SK-N-SH (cell line): ENCODE measurements around the gene TRPC4. TPM values are rescaled to one million over a fixed set of nuclear protein-coding genes. Genes with fewer than 3 reads are reported as not detected.

Experiments
- CTCF ChIA-PET: fragments of 300-600, 350-600 bp; formaldehyde crosslinking; extraction: SDS; loops from one replicate; lab custom pipeline; 2021; lab: Yijun Ruan, JAX
- POLR2A ChIA-PET: fragments of 350-600 bp; sonication (Branson Sonifier 250); formaldehyde crosslinking; extraction: SDS; loops from one replicate; lab custom pipeline; 2020; ENCODE audit warnings: antibody characterized with exemption, inconsistent platforms; lab: Yijun Ruan, JAX
- DNase-seq: peaks from one replicate; pipeline ENCODE4 v3.0.0; 2012
- H2AFZ ChIP-seq: fragments of 200-600 bp; sonication (generic); 2 replicates; pipeline ENCODE4 v1.8.1; 2016; ENCODE audit warnings: antibody characterized with exemption, mild to moderate bottlenecking, low read depth
- H3F3A ChIP-seq: fragments of 200-600 bp; sonication (generic); replicated peaks from 2 replicates; pipeline ENCODE3; 2016; ENCODE audit warnings: antibody characterized with exemption, mild to moderate bottlenecking; ENCODE audit not compliant: insufficient read depth
- H3K27ac ChIP-seq, 2 experiments: fragments of 200-500 bp in 1 of 2; fragments of 200-600 bp in 1 of 2; sonication (Bioruptor generic) in 1 of 2; sonication (generic), shearing (Covaris generic) in 1 of 2; 2 replicates each; pipeline versions ENCODE4 v1.5.1 to v1.6.1; 2014 to 2016; ENCODE audit warnings: low read depth in 2 of 2, inconsistent platforms in 1 of 2, low read length in 1 of 2, mild to moderate bottlenecking in 1 of 2, mixed read lengths in 1 of 2
- H3K27me3 ChIP-seq: fragments of 200-600 bp; sonication (generic), shearing (Covaris generic); 2 replicates; pipeline ENCODE4 v1.6.1; 2016; ENCODE audit warnings: mixed run types; ENCODE audit not compliant: insufficient read depth
- H3K36me3 ChIP-seq, 2 experiments: fragments of 200-500 bp in 1 of 2; fragments of 200-600 bp in 1 of 2; sonication (Bioruptor generic) in 1 of 2; sonication (generic) in 1 of 2; replicated peaks in 1 of 2; 2 replicates each; pipeline versions ENCODE3 to v1.5.1; 2014 to 2016; ENCODE audit warnings: low read length in 1 of 2, mild to moderate bottlenecking in 1 of 2; ENCODE audit not compliant: insufficient read depth in 2 of 2, control insufficient read depth in 1 of 2
- H3K4me1 ChIP-seq, 2 experiments: fragments of 200-500 bp in 1 of 2; fragments of 200-600 bp in 1 of 2; sonication (Bioruptor generic) in 1 of 2; sonication (generic), shearing (Covaris generic) in 1 of 2; 2 replicates each; pipeline versions ENCODE4 v1.5.1 to v1.6.1; 2014 to 2016; ENCODE audit warnings: low read depth in 1 of 2, low read length in 1 of 2, mixed run types in 1 of 2; ENCODE audit not compliant: insufficient read depth in 2 of 2, control insufficient read depth in 1 of 2
- H3K4me2 ChIP-seq: fragments of 200-600 bp; sonication (generic), shearing (Covaris generic); 2 replicates; pipeline ENCODE4 v1.6.1; 2017; ENCODE audit warnings: mixed run types
- H3K4me3 ChIP-seq, 2 experiments: fragments of 200-500 bp in 1 of 2; fragments of 200-600 bp in 1 of 2; sonication (Bioruptor generic) in 1 of 2; sonication (generic), shearing (Covaris generic) in 1 of 2; 2 replicates each; pipeline versions ENCODE4 v1.5.1 to v1.8.1; 2014 to 2016; ENCODE audit warnings: low read depth in 2 of 2, inconsistent platforms in 1 of 2, low read length in 1 of 2, mild to moderate bottlenecking in 1 of 2, mixed read lengths in 1 of 2, moderate library complexity in 1 of 2
- H3K79me2 ChIP-seq: fragments of 200-600 bp; sonication (generic); 2 replicates; pipeline ENCODE4 v1.8.1; 2017; ENCODE audit warnings: mild to moderate bottlenecking; ENCODE audit not compliant: insufficient read depth
- H3K9ac ChIP-seq: fragments of 200-600 bp; sonication (generic); 2 replicates; pipeline ENCODE4 v1.6.1; 2017; ENCODE audit warnings: mixed run types
- H3K9me2 ChIP-seq: fragments of 200-600 bp; sonication (generic); 2 replicates; pipeline ENCODE4 v1.6.1; 2017; ENCODE audit warnings: mixed run types
- H3K9me3 ChIP-seq: fragments of 200-600 bp; sonication (generic); 2 replicates; pipeline ENCODE4 v1.6.1; 2017; ENCODE audit warnings: mixed run types, mild to moderate bottlenecking, moderate library complexity
- H4K20me1 ChIP-seq: fragments of 200-600 bp; sonication (generic); 2 replicates; pipeline ENCODE4 v1.6.1; 2017; ENCODE audit warnings: mild to moderate bottlenecking, mixed run types; ENCODE audit not compliant: insufficient read depth
- ELF1 ChIP-seq: IDR thresholded peaks from 2 replicates; pipeline ENCODE4 v1.4.0; 2012
- EZH2phosphoT487 ChIP-seq: fragments of 200-600 bp; sonication (generic); IDR thresholded peaks from 2 replicates; pipeline ENCODE4 v1.6.1; 2017; ENCODE audit warnings: low read depth, mixed run types, mild to moderate bottlenecking, antibody characterized with exemption, moderate library complexity, borderline replicate concordance
- FOSL2 ChIP-seq: IDR thresholded peaks from 2 replicates; pipeline ENCODE4 v1.4.0; 2012; ENCODE audit warnings: low read depth, mild to moderate bottlenecking, moderate library complexity, borderline replicate concordance
- FOXJ3 ChIP-seq: sonication (generic); formaldehyde crosslinking; IDR thresholded peaks from 2 replicates; pipeline ENCODE4 v1.5.1; 2020; ENCODE audit warnings: mild to moderate bottlenecking, missing genetic modification reagents
- FOXM1 ChIP-seq: IDR thresholded peaks from 2 replicates; pipeline ENCODE4 v1.4.0; 2012; ENCODE audit warnings: low read depth, mild to moderate bottlenecking
- GABPA ChIP-seq: IDR thresholded peaks from 2 replicates; pipeline ENCODE4 v1.4.0; 2012; ENCODE audit warnings: low read depth, mild to moderate bottlenecking
- MEF2A ChIP-seq: IDR thresholded peaks from 2 replicates; pipeline ENCODE4 v1.4.0; 2012; ENCODE audit warnings: low read depth, borderline replicate concordance
- MXI1 ChIP-seq: IDR thresholded peaks from 2 replicates; pipeline ENCODE4 v1.6.1; 2012; ENCODE audit warnings: mild to moderate bottlenecking, low read depth, low read length, improper control_type of control experiment
- NFIC ChIP-seq: IDR thresholded peaks from 2 replicates; pipeline ENCODE4 v1.4.0; 2012; ENCODE audit warnings: borderline replicate concordance
- POLR2AphosphoS5 ChIP-seq: IDR thresholded peaks from 2 replicates; pipeline ENCODE4 v1.6.1; 2012; ENCODE audit warnings: low read depth, low read length
- RCOR1 ChIP-seq: fragments of 150-350 bp; IDR thresholded peaks from 2 replicates; pipeline ENCODE4 v1.6.1; 2017; ENCODE audit warnings: antibody characterized with exemption, low read length
- REST ChIP-seq: IDR thresholded peaks from 2 replicates; pipeline ENCODE4 v1.6.1; 2012; ENCODE audit warnings: mild to moderate bottlenecking, low read depth, low read length, moderate library complexity
- RXRA ChIP-seq: IDR thresholded peaks from 2 replicates; pipeline ENCODE4 v1.4.0; 2012; ENCODE audit warnings: low read depth, mild to moderate bottlenecking, borderline replicate concordance
- SIN3A ChIP-seq: IDR thresholded peaks from 2 replicates; pipeline ENCODE4 v1.6.1; 2012; ENCODE audit warnings: low read depth, mild to moderate bottlenecking, low read length, moderate library complexity, borderline replicate concordance
- TAF1 ChIP-seq: IDR thresholded peaks from 2 replicates; pipeline ENCODE4 v1.6.1; 2012; ENCODE audit warnings: low read depth, mild to moderate bottlenecking, low read length, moderate library complexity, borderline replicate concordance
- USF1 ChIP-seq: IDR thresholded peaks from 2 replicates; pipeline ENCODE4 v1.4.0; 2012; ENCODE audit warnings: low read depth, borderline replicate concordance
- USF2 ChIP-seq: fragments of 150-350 bp; IDR thresholded peaks from 2 replicates; pipeline ENCODE4 v1.6.1; 2017; ENCODE audit warnings: antibody characterized with exemption, low read length, low read depth, borderline replicate concordance
- YY1 ChIP-seq: IDR thresholded peaks from 2 replicates; pipeline ENCODE4 v1.4.0; 2012; ENCODE audit warnings: low read depth, mild to moderate bottlenecking
- WGBS: methylation state at CpG from one replicate; pipeline ENCODE4 v1.1.6; 2017; ENCODE audit warnings: low lambda C conversion rate; 5-methylcytosine and 5-hydroxymethylcytosine counted together
- polyA plus RNA-seq, 3 experiments: library from polyadenylated mRNA; depleted of rRNA; stranded (reverse); fragments of >200 nt; gene quantifications; 2 replicates each; pipeline ENCODE4 v1.2.3, GENCODE V29; 2012

The TRPC4 gene
- polyA plus RNA-seq, 1 of the 3 experiments (the other 2 are of a cell fraction), result not detected

- no peak overlapping the region for H3K27ac ChIP-seq
- TF ChIP-seq USF1 (no peak), TAF1 (no peak), FOXJ3 (CRISPR knock-in tag) (no peak), YY1 (no peak), SIN3A (no peak), NFIC (no peak), EZH2phosphoT487 (no peak), RXRA (no peak), REST (no peak), POLR2AphosphoS5 (no peak), GABPA (no peak), FOXM1 (no peak), MEF2A (no peak), MXI1 (no peak), FOSL2 (no peak), ELF1 (no peak), USF2 (no peak), RCOR1 (no peak)
- no peaks in the 10 kb centered on the region for H3K36me3 ChIP-seq
- no peaks in the 10 kb centered on the region for H4K20me1 ChIP-seq
- H3K4me1 ChIP-seq, result no peaks in the 10 kb centered on the region
- no peaks in the 10 kb centered on the region for H3K27me3 ChIP-seq
- H3K79me2 ChIP-seq, result no peaks in the 10 kb centered on the region
- no peak overlapping the region for H3K4me2 ChIP-seq
- H3K4me3 ChIP-seq, result no peak overlapping the region
- H3K9me2 ChIP-seq, result no peaks in the 10 kb centered on the region
- ChIA-PET CTCF (no interaction called here), POLR2A (no interaction called here)
- DNase-seq, result no peak
- WGBS, result 20% methylated on average over 3 of the region's 3 CpGs
- no peaks in the 10 kb centered on the region for H3K9me3 ChIP-seq
- no peak overlapping the region for H3K9ac ChIP-seq
- H2AFZ ChIP-seq, result no peak overlapping the region
- no peaks in the 10 kb centered on the region for H3F3A ChIP-seq
These were observed 103.1 kb downstream of the TRPC4 start for GRCh38 chr13:37766502-37766901.
